WTC11 (cell line): ENCODE data around the gene TRIM59. TPM values are rescaled to one million over a fixed set of nuclear protein-coding genes. Genes with fewer than 3 reads are reported as not detected.

Experiments used
- ATAC-seq: fragments of 200-7000 bp; cut with Tn5 transposase; 2 replicates; pipeline ENCODE4 v1.10.0; 2021; ENCODE audit warnings: mild to moderate bottlenecking, moderate library complexity
- CTCF ChIA-PET: fragments of 300-600 bp; sonication (Branson Sonifier 250); formaldehyde crosslinking; loops from one replicate; lab custom pipeline; 2021; ENCODE audit warnings: antibody characterized with exemption; lab: Charles Lee
- POLR2A ChIA-PET: fragments of 350-600 bp; sonication (Branson Sonifier 250); formaldehyde crosslinking; loops from one replicate; lab custom pipeline; 2021; ENCODE audit warnings: antibody characterized with exemption; lab: Charles Lee
- DNase-seq: peaks from one replicate; pipeline ENCODE4 v3.0.0; 2021; ENCODE audit warnings: low spot score
- H3K27ac Mint-ChIP-seq: 2 replicates; pipeline ENCODE4 v1.8.0; 2021; ENCODE audit warnings: mixed read lengths
- H3K27me3 Mint-ChIP-seq: 2 replicates; pipeline ENCODE4 v1.8.0; 2021; ENCODE audit warnings: low read depth, mild to moderate bottlenecking, moderate library complexity, mixed read lengths
- H3K36me3 Mint-ChIP-seq: 2 replicates; pipeline ENCODE4 v1.8.0; 2021; ENCODE audit warnings: mixed read lengths
- H3K4me1 Mint-ChIP-seq: 2 replicates; pipeline ENCODE4 v1.8.0; 2022; ENCODE audit warnings: mixed read lengths
- H3K4me3 Mint-ChIP-seq: 2 replicates; pipeline ENCODE4 v1.8.0; 2021; ENCODE audit warnings: mild to moderate bottlenecking, moderate library complexity, mixed read lengths
- H3K9me3 Mint-ChIP-seq: 2 replicates; pipeline ENCODE4 v1.8.0; 2021; ENCODE audit warnings: mixed read lengths
- ARID4B ChIP-seq: sonication (generic); formaldehyde crosslinking; IDR thresholded peaks from 2 replicates; pipeline ENCODE4 v1.8.0; 2023; ENCODE audit warnings: missing genetic modification reagents, mild to moderate bottlenecking, borderline replicate concordance
- E2F1 ChIP-seq: sonication (generic); formaldehyde crosslinking; IDR thresholded peaks from 2 replicates; pipeline ENCODE4 v1.8.0; 2022; ENCODE audit warnings: mild to moderate bottlenecking, missing genetic modification reagents
- E2F4 ChIP-seq: sonication (generic); formaldehyde crosslinking; IDR thresholded peaks from 2 replicates; pipeline ENCODE4 v1.8.1; 2022; ENCODE audit warnings: low read depth, mild to moderate bottlenecking, moderate library complexity, missing genetic modification reagents, borderline replicate concordance
- HMGA2 ChIP-seq: fragments of 250-450 bp; sonication (Bioruptor Pico); IDR thresholded peaks from 2 replicates; pipeline ENCODE4 v1.4.0; 2021; ENCODE audit warnings: mild to moderate bottlenecking, moderate library complexity
- MLX ChIP-seq: sonication (generic); formaldehyde crosslinking; IDR thresholded peaks from 2 replicates; pipeline ENCODE4 v1.8.1; 2023; ENCODE audit warnings: mild to moderate bottlenecking, missing genetic modification reagents, moderate library complexity
- MXD4 ChIP-seq: fragments of 250-450 bp; sonication (Bioruptor Pico); IDR thresholded peaks from 2 replicates; pipeline ENCODE4 v1.8.0; 2021; ENCODE audit warnings: mild to moderate bottlenecking, moderate library complexity, borderline replicate concordance
- ZBTB21 ChIP-seq: sonication (generic); formaldehyde crosslinking; IDR thresholded peaks from 2 replicates; pipeline ENCODE4 v1.8.1; 2023; ENCODE audit warnings: mild to moderate bottlenecking, missing genetic modification reagents, borderline replicate concordance
- ZNF219 ChIP-seq: sonication (generic); formaldehyde crosslinking; IDR thresholded peaks from 2 replicates; pipeline ENCODE4 v1.8.0; 2023; ENCODE audit warnings: missing genetic modification reagents, mild to moderate bottlenecking, borderline replicate concordance
- ZNF281 ChIP-seq: sonication (generic); formaldehyde crosslinking; IDR thresholded peaks from 2 replicates; pipeline ENCODE4 v1.8.0; 2023; ENCODE audit warnings: mild to moderate bottlenecking, missing genetic modification reagents
- total RNA-seq: library from RNA; stranded (reverse); gene quantifications from 3 replicates; pipeline ENCODE4 v1.2.3, GENCODE V29; 2021
- TF ChIP-seq, protein P1 (sequence below): sonication (generic); formaldehyde crosslinking; IDR thresholded peaks from 2 replicates; pipeline ENCODE4 v1.8.0; 2022; ENCODE audit warnings: mild to moderate bottlenecking, missing genetic modification reagents
- TF ChIP-seq, protein P2 (sequence below): sonication (generic); formaldehyde crosslinking; IDR thresholded peaks from 2 replicates; pipeline ENCODE4 v1.8.1; 2023; ENCODE audit warnings: mild to moderate bottlenecking, missing genetic modification reagents, borderline replicate concordance
- TF ChIP-seq, protein P3 (sequence below): fragments of 250-450 bp; sonication (Bioruptor Pico); IDR thresholded peaks from 2 replicates; pipeline ENCODE4 v1.9.0; 2021; ENCODE audit warnings: moderate library complexity, mild to moderate bottlenecking, inconsistent platforms, borderline replicate concordance
- TF ChIP-seq, protein P4 (sequence below): sonication (generic); formaldehyde crosslinking; IDR thresholded peaks from 2 replicates; pipeline ENCODE4 v1.8.1; 2022; ENCODE audit warnings: mild to moderate bottlenecking, missing genetic modification reagents, moderate library complexity, borderline replicate concordance
- TF ChIP-seq, protein P5 (sequence below): sonication (generic); formaldehyde crosslinking; conservative IDR thresholded peaks from 2 replicates; pipeline ENCODE4 v1.8.1; 2022; ENCODE audit warnings: mild to moderate bottlenecking, missing genetic modification reagents
- TF ChIP-seq, protein P6 (sequence below): sonication (generic); formaldehyde crosslinking; IDR thresholded peaks from 2 replicates; pipeline ENCODE4 v1.8.0; 2023; ENCODE audit warnings: missing genetic modification reagents

TRIM59 gene
- total RNA-seq, 1 experiment from 2014 or later, result 32.4 TPM

DNA sequence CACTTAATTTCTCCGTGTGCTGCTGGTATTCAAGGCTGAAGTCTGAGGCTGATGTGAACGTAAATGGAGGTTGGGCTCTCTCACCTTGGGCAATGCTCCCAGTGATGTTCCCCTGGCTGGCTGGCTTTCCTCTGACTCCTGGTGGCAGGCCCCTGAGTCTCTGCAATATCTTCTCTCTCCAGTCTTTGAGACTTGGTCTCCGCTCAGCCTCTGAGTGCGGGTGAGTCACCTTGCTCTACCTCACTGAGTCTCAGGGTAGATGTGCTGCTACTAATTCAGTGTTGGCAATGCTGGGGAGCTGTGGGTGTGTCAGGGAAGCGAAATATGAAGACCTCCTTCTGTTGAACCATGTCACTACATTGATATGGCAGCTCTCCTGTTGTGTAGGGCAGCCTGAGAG lies 31.3 kb upstream of the TRIM59 start (continued):
- TF ChIP-seq ZNF281 (no peak), MLX (CRISPR knock-in tag) (no peak)
- TF ChIP-seq, protein P1, sequence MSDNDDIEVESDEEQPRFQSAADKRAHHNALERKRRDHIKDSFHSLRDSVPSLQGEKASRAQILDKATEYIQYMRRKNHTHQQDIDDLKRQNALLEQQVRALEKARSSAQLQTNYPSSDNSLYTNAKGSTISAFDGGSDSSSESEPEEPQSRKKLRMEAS (CRISPR knock-in tag), result no peak

- CTCF ChIA-PET, result no interaction called here
- POLR2A ChIA-PET, result interaction anchor here (0.7 kb wide), 1 partner anchor 29 kb away, joined by 9 read pairs; no protein-coding TSS in a partner anchor
- H3K9me3 Mint-ChIP-seq, result no peaks in the 10 kb centered on the region
- H3K27ac Mint-ChIP-seq, result no peak overlapping the region
- no peak overlapping the region for H3K4me3 Mint-ChIP-seq
- no peaks in the 10 kb centered on the region for H3K27me3 Mint-ChIP-seq
- no peak for DNase-seq
- no peaks in the 10 kb centered on the region for H3K36me3 Mint-ChIP-seq
- ATAC-seq, result no peak
- H3K4me1 Mint-ChIP-seq, result 0 out of 2 replicates have a peak, but pooled peaks cover 4% of the 10 kb centered on the region
- TF ChIP-seq ARID4B (CRISPR knock-in tag) (no peak), MLX (CRISPR knock-in tag) (no peak), ZBTB21 (CRISPR knock-in tag) (no peak), E2F4 (CRISPR knock-in tag) (no peak), HMGA2 (CRISPR knock-in tag) (no peak), E2F1 (CRISPR knock-in tag) (no peak), ZNF219 (no peak), MXD4 (CRISPR knock-in tag) (no peak)
- TF ChIP-seq, protein P2, sequence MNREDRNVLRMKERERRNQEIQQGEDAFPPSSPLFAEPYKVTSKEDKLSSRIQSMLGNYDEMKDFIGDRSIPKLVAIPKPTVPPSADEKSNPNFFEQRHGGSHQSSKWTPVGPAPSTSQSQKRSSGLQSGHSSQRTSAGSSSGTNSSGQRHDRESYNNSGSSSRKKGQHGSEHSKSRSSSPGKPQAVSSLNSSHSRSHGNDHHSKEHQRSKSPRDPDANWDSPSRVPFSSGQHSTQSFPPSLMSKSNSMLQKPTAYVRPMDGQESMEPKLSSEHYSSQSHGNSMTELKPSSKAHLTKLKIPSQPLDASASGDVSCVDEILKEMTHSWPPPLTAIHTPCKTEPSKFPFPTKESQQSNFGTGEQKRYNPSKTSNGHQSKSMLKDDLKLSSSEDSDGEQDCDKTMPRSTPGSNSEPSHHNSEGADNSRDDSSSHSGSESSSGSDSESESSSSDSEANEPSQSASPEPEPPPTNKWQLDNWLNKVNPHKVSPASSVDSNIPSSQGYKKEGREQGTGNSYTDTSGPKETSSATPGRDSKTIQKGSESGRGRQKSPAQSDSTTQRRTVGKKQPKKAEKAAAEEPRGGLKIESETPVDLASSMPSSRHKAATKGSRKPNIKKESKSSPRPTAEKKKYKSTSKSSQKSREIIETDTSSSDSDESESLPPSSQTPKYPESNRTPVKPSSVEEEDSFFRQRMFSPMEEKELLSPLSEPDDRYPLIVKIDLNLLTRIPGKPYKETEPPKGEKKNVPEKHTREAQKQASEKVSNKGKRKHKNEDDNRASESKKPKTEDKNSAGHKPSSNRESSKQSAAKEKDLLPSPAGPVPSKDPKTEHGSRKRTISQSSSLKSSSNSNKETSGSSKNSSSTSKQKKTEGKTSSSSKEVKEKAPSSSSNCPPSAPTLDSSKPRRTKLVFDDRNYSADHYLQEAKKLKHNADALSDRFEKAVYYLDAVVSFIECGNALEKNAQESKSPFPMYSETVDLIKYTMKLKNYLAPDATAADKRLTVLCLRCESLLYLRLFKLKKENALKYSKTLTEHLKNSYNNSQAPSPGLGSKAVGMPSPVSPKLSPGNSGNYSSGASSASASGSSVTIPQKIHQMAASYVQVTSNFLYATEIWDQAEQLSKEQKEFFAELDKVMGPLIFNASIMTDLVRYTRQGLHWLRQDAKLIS (CRISPR knock-in tag), result no peak
- TF ChIP-seq, protein P3, sequence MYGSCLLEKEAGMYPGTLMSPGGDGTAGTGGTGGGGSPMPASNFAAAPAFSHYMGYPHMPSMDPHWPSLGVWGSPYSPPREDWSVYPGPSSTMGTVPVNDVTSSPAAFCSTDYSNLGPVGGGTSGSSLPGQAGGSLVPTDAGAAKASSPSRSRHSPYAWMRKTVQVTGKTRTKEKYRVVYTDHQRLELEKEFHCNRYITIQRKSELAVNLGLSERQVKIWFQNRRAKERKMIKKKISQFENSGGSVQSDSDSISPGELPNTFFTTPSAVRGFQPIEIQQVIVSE (CRISPR knock-in tag), result no peak
- TF ChIP-seq, protein P4, sequence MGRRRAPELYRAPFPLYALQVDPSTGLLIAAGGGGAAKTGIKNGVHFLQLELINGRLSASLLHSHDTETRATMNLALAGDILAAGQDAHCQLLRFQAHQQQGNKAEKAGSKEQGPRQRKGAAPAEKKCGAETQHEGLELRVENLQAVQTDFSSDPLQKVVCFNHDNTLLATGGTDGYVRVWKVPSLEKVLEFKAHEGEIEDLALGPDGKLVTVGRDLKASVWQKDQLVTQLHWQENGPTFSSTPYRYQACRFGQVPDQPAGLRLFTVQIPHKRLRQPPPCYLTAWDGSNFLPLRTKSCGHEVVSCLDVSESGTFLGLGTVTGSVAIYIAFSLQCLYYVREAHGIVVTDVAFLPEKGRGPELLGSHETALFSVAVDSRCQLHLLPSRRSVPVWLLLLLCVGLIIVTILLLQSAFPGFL (CRISPR knock-in tag), result no peak
- TF ChIP-seq, protein P5, sequence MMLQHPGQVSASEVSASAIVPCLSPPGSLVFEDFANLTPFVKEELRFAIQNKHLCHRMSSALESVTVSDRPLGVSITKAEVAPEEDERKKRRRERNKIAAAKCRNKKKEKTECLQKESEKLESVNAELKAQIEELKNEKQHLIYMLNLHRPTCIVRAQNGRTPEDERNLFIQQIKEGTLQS (CRISPR knock-in tag), result no peak
- TF ChIP-seq, protein P6, sequence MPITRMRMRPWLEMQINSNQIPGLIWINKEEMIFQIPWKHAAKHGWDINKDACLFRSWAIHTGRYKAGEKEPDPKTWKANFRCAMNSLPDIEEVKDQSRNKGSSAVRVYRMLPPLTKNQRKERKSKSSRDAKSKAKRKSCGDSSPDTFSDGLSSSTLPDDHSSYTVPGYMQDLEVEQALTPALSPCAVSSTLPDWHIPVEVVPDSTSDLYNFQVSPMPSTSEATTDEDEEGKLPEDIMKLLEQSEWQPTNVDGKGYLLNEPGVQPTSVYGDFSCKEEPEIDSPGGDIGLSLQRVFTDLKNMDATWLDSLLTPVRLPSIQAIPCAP (CRISPR knock-in tag), result no peak
Observed at GRCh38 chr3:160479376-160479775, 29.8 kb upstream of the TRIM59 start.
